ENCODE measurements around the gene ZNF135.

Gene ZNF135

GRCh38 chr19:58056261-58056660 is 2.8 kb upstream of the ZNF135 start (continued):
- TF ChIP-seq ZFP37 (tag by site-specific recombination; IDR thresholded peaks at IDR 0.05) (no peak), ZFP3 (tag by site-specific recombination; IDR thresholded peaks at IDR 0.05; ENCODE audit: low read depth) (no peak), ZXDB (tag by site-specific recombination; IDR thresholded peaks at IDR 0.05) (no peak), ZBTB44 (tag by site-specific recombination; IDR thresholded peaks at IDR 0.05) (no peak), GLI4 (tag by site-specific recombination; IDR thresholded peaks at IDR 0.05) (no peak)

- no peaks in the 10 kb centered on the region for H3K36me3 ChIP-seq (ENCODE audit: control insufficient read depth in 2 of 2, insufficient read depth in 1 of 2, low read length in 2 of 2)
- H3K27ac ChIP-seq (ENCODE audit: extremely low read depth, low read depth, low read length), result no peak overlapping the region
- no peaks in the 10 kb centered on the region; the same call in 1 of the 2 replicates for H3K9me3 ChIP-seq (ENCODE audit: control insufficient read depth, insufficient read depth, low read depth, low read length)
- H3K4me3 ChIP-seq (ENCODE audit: low read depth, low read length), result no peak overlapping the region
- CTCF ChIA-PET, result interaction anchor here (0.6 kb wide), 1 partner anchor 1933 kb away, joined by 4 read pairs; no protein-coding TSS in a partner anchor
- POLR2A ChIA-PET, result no interaction called here
- no peaks in the 10 kb centered on the region for H3K4me1 ChIP-seq (ENCODE audit: control insufficient read depth, insufficient read depth, low read length)
- no peak for TF ChIP-seq ZNF302 (tag by site-specific recombination; IDR thresholded peaks at IDR 0.05; ENCODE audit: low read depth)
- TF ChIP-seq FEZF1 (tag by site-specific recombination; IDR thresholded peaks at IDR 0.05), result no peak
- no peak for TF ChIP-seq ZNF10 (tag by site-specific recombination; IDR thresholded peaks at IDR 0.05)
- no peak for TF ChIP-seq MZF1 (tag by site-specific recombination; IDR thresholded peaks at IDR 0.05; ENCODE audit: borderline replicate concordance)
Measured at GRCh38 chr19:58056861-58057260, 2.2 kb upstream of the ZNF135 start.

GRCh38 chr19:58058467-58058866 is 615 bp upstream of the ZNF135 start:
- CTCF ChIA-PET, result no interaction called here
- no peak overlapping the region for H3K27ac ChIP-seq (ENCODE audit: extremely low read depth, low read depth, low read length)

GRCh38 chr19:58059671-58060078 is 593 bp downstream of the ZNF135 start:
- POLR2A ChIA-PET, result interaction anchor here (1.0 to 2.3 kb wide), 2 partner anchors 57 to 123 kb away, joined by 4 to 12 read pairs; partner anchors contain the start of genes ZNF274 and ZNF606
- no peaks in the 10 kb centered on the region for H3K36me3 ChIP-seq (ENCODE audit: control insufficient read depth in 2 of 2, insufficient read depth in 1 of 2, low read length in 2 of 2)
- TF ChIP-seq PBX3 (CRISPR knock-in tag; IDR thresholded peaks at IDR 0.05) (no peak), ZNF302 (tag by site-specific recombination; IDR thresholded peaks at IDR 0.05; ENCODE audit: low read depth) (no peak), ZNF596 (tag by site-specific recombination; IDR thresholded peaks at IDR 0.05) (no peak)
- H3K4me1 ChIP-seq (ENCODE audit: control insufficient read depth, insufficient read depth, low read length), result no peaks in the 10 kb centered on the region
- peak overlapping the region; percentile 44 for H3K4me3 ChIP-seq (ENCODE audit: low read depth, low read length)
- CTCF ChIA-PET, result no interaction called here
- H3K27ac ChIP-seq (ENCODE audit: extremely low read depth, low read depth, low read length), result no peak overlapping the region; the same call in 1 of the 2 replicates
- no peaks in the 10 kb centered on the region for H3K9me3 ChIP-seq (ENCODE audit: control insufficient read depth, insufficient read depth, low read depth, low read length)

More at GRCh38 chr19:58058467-58058866, 615 bp upstream of the ZNF135 start:
- Histone ChIP-seq H3K36me3 (ENCODE audit: control insufficient read depth in 2 of 2, insufficient read depth in 1 of 2, low read length in 2 of 2) (no peaks in the 10 kb centered on the region), H3K4me3 (ENCODE audit: low read depth, low read length) (no peak overlapping the region), H3K9me3 (ENCODE audit: control insufficient read depth, insufficient read depth, low read depth, low read length) (no peaks in the 10 kb centered on the region), H3K4me1 (ENCODE audit: control insufficient read depth, insufficient read depth, low read length) (no peaks in the 10 kb centered on the region)
- TF ChIP-seq KLF1 (tag by site-specific recombination; IDR thresholded peaks at IDR 0.05) (no peak), PBX3 (CRISPR knock-in tag; IDR thresholded peaks at IDR 0.05) (no peak), ZNF404 (tag by site-specific recombination; IDR thresholded peaks at IDR 0.05) (no peak), ZNF354C (tag by site-specific recombination; IDR thresholded peaks at IDR 0.05; ENCODE audit: borderline replicate concordance, low read depth) (no peak), SCRT2 (tag by site-specific recombination; IDR thresholded peaks at IDR 0.05) (no peak)
- POLR2A ChIA-PET, result interaction anchor here (0.6 to 2.3 kb wide), 2 partner anchors 56 to 70 kb away, joined by 3 to 12 read pairs; partner anchors contain the start of gene ZNF606

Measured in HEK293 (cell line).